Esophagus squamous epithelium (tissue), 4 donors: ENCODE results near the gene ADAMTS2.

Source experiments
- CTCF ChIP-seq, 6 experiments: fragments of 450-650 bp in 4 of 6; fragments of 200-600 bp in 2 of 6; sonication (generic) in 2 of 6; IDR thresholded peaks; one replicate each; pipeline ENCODE4 v1.5.1; 2016 to 2019; ENCODE audit warnings: antibody characterized with exemption in 6 of 6, mild to moderate bottlenecking in 4 of 6, moderate library complexity in 4 of 6
- POLR2A ChIP-seq, 4 donors: fragments of 450-650 bp; IDR thresholded peaks; one replicate each; pipeline ENCODE4 v1.6.1; 2017; ENCODE audit warnings: antibody characterized with exemption in 4 of 4, mild to moderate bottlenecking in 4 of 4, moderate library complexity in 3 of 4

- TF ChIP-seq CTCF (IDR thresholded peaks at IDR 0.05) (no peak), POLR2A (IDR thresholded peaks at IDR 0.05) (no peak)
Observed at GRCh38 chr5:179292202-179292601, 53.1 kb downstream of the ADAMTS2 start.
